ENCODE results near the gene RBM47. TPM values are rescaled to one million over a fixed set of nuclear protein-coding genes. Genes with fewer than 3 reads are reported as not detected.

Gene RBM47
- total RNA-seq, 2 experiments from 2014 or later = 2.1 to 2.2 TPM

DNA sequence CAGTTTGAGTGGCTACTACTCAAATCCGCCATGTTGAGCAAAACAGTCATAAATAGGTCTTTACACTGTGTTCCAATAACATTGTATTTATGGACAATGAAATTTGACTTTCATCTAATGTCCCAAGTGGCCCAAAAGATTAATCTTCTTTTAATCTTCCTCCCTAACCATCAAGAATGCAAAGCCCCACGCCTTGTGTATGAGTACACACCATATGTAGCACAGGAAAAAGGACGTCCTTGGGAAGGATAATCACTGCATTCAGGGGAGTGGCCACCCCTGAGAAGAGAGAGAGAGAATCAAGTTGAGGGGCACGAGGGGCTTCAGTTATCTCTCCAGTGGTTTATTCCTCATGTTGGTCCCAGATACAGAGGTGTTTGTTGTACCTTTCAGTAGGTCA, 33.1 kb downstream of the RBM47 start:
- CTCF ChIA-PET = no interaction called here
- H3K4me3 Mint-ChIP-seq = no peak overlapping the region

GRCh38 chr4:40595981-40596380, 33.7 kb downstream of the RBM47 start:
- H3K9me3 Mint-ChIP-seq = peaks cover 2% of the 10 kb centered on the region
- DNase-seq = no peak
- no peak overlapping the region for H3K4me3 Mint-ChIP-seq
- no peak overlapping the region for H3K27ac Mint-ChIP-seq
- peaks cover 6% of the 10 kb centered on the region for H3K27me3 Mint-ChIP-seq
- CTCF ChIA-PET = no interaction called here
- POLR2A ChIA-PET = no interaction called here
- H3K4me1 Mint-ChIP-seq = no peaks in the 10 kb centered on the region
- H3K36me3 Mint-ChIP-seq (ENCODE audit: low read depth) = no peaks in the 10 kb centered on the region

More for the DNA sequence above, 33.1 kb downstream of the RBM47 start:
- Mint-ChIP-seq H3K27me3 (peaks cover 6% of the 10 kb centered on the region), H3K27ac (no peak overlapping the region), H3K9me3 (peaks cover 2% of the 10 kb centered on the region), H3K4me1 (no peaks in the 10 kb centered on the region), H3K36me3 (ENCODE audit: low read depth) (no peaks in the 10 kb centered on the region)
- no peak for DNase-seq
- POLR2A ChIA-PET = no interaction called here

GRCh38 chr4:40594261-40595178, 35.1 kb downstream of the RBM47 start:
- H3K4me3 Mint-ChIP-seq = no peak overlapping the region
- no peak overlapping the region for H3K27ac Mint-ChIP-seq
- DNase-seq = no peak
- H3K4me1 Mint-ChIP-seq = no peaks in the 10 kb centered on the region
- H3K9me3 Mint-ChIP-seq = no peaks in the 10 kb centered on the region
- CTCF ChIA-PET = interaction anchor here (1.1 kb wide), 1 partner anchor 8 kb away, joined by 4 read pairs; no protein-coding TSS in a partner anchor
- POLR2A ChIA-PET = no interaction called here
- H3K27me3 Mint-ChIP-seq = peaks cover 6% of the 10 kb centered on the region
- no peaks in the 10 kb centered on the region for H3K36me3 Mint-ChIP-seq (ENCODE audit: low read depth)

DNA sequence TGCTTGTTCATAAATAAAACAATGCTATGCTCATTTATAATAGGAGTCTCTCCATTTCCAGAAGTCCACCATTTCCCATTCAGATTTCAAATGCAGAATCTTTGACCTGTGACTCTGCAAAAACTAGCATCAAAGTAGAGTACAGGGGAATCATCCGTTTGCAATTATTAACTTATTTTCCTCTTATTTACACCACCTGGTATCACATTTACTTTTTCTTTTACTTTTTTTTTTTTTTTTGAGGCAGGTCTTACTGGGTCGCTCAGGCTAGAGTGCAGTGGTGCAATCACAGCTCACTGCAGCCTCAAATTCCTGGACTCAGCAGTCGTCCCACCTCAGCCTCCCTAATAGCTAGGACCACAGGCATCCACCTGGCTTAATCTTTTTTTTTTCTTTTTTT, 37.6 kb downstream of the RBM47 start:
- no peaks in the 10 kb centered on the region for H3K4me1 Mint-ChIP-seq
- H3K36me3 Mint-ChIP-seq (ENCODE audit: low read depth) = no peaks in the 10 kb centered on the region
- H3K4me3 Mint-ChIP-seq = no peak overlapping the region
- POLR2A ChIA-PET = no interaction called here
- H3K9me3 Mint-ChIP-seq = no peaks in the 10 kb centered on the region
- peaks cover 11% of the 10 kb centered on the region for H3K27me3 Mint-ChIP-seq
- no peak overlapping the region for H3K27ac Mint-ChIP-seq
- CTCF ChIA-PET = no interaction called here
- DNase-seq = no peak

DNA sequence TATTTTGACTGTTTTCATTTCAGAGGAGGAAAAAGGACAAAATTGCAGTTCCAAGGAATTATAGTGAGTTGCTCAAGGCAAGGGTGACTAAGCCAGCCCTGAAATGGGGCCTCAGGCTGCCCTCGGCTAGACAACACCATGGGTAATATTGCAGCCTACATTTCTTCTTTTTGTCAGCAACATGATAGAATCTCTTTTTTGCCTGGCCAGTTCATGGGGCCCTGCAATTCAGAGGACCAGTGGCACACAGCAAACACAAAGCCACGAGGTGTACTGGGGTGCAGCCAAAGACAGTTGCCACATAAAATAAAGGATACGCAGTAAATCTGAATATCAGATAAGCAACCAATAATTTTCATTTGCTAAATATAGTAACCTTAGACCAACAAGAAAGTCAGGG, 41.8 kb downstream of the RBM47 start:
- H3K36me3 Mint-ChIP-seq (ENCODE audit: low read depth) = no peaks in the 10 kb centered on the region
- CTCF ChIA-PET = interaction anchor here (0.9 kb wide), 1 partner anchor 24 kb away, joined by 5 read pairs; no protein-coding TSS in a partner anchor
- H3K27me3 Mint-ChIP-seq = peaks cover 13% of the 10 kb centered on the region
- no peak for DNase-seq
- H3K4me3 Mint-ChIP-seq = no peak overlapping the region
- H3K27ac Mint-ChIP-seq = no peak overlapping the region
- H3K4me1 Mint-ChIP-seq = no peaks in the 10 kb centered on the region
- no peaks in the 10 kb centered on the region for H3K9me3 Mint-ChIP-seq
- POLR2A ChIA-PET = no interaction called here

DNA sequence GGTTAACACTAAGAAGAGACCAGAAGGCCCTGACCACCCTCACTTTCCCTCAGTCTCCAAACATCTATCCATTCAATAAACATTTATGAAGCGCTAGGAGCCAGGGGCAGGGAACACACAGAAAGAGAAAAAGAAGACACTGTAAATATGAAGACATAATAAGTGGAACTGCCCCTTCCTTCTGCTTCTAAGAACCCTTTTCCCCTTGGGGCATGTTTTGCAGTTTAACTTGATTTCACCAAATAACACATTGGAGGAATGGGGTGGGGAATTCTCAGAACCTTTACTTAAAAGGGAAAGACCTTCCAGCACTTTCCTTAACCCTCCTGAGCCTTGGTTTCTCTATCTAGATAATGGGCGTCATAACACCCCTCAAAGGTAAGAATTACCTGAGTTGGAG, 42.3 kb downstream of the RBM47 start:
- H3K27me3 Mint-ChIP-seq = peaks cover 17% of the 10 kb centered on the region
- no peak overlapping the region for H3K27ac Mint-ChIP-seq
- H3K9me3 Mint-ChIP-seq = no peaks in the 10 kb centered on the region
- H3K4me1 Mint-ChIP-seq = no peaks in the 10 kb centered on the region
- POLR2A ChIA-PET = no interaction called here
- no peaks in the 10 kb centered on the region for H3K36me3 Mint-ChIP-seq (ENCODE audit: low read depth)
- DNase-seq = no peak
- no peak overlapping the region for H3K4me3 Mint-ChIP-seq
- CTCF ChIA-PET = no interaction called here

- H3K27ac Mint-ChIP-seq = no peak overlapping the region
- no peaks in the 10 kb centered on the region for H3K36me3 Mint-ChIP-seq (ENCODE audit: low read depth)
Observed at GRCh38 chr4:40586729-40587128, 42.9 kb downstream of the RBM47 start.

GRCh38 chr4:40586034-40586433, 43.6 kb downstream of the RBM47 start:
- no peak for DNase-seq
- H3K4me1 Mint-ChIP-seq = peaks cover 8% of the 10 kb centered on the region
- POLR2A ChIA-PET = no interaction called here
- CTCF ChIA-PET = no interaction called here
- no peak overlapping the region for H3K27ac Mint-ChIP-seq
- H3K9me3 Mint-ChIP-seq = no peaks in the 10 kb centered on the region
- peaks cover 19% of the 10 kb centered on the region for H3K27me3 Mint-ChIP-seq
- no peak overlapping the region for H3K4me3 Mint-ChIP-seq
- H3K36me3 Mint-ChIP-seq (ENCODE audit: low read depth) = no peaks in the 10 kb centered on the region

More at GRCh38 chr4:40586729-40587128, 42.9 kb downstream of the RBM47 start:
- CTCF ChIA-PET = no interaction called here
- H3K27me3 Mint-ChIP-seq = peaks cover 19% of the 10 kb centered on the region
- H3K4me1 Mint-ChIP-seq = peaks cover 3% of the 10 kb centered on the region
- no peak overlapping the region for H3K4me3 Mint-ChIP-seq
- H3K9me3 Mint-ChIP-seq = no peaks in the 10 kb centered on the region
- no peak for DNase-seq
- POLR2A ChIA-PET = no interaction called here

- Mint-ChIP-seq H3K9me3 (no peaks in the 10 kb centered on the region), H3K4me3 (no peak overlapping the region), H3K27me3 (peaks cover 19% of the 10 kb centered on the region), H3K36me3 (ENCODE audit: low read depth) (no peaks in the 10 kb centered on the region), H3K4me1 (peaks cover 8% of the 10 kb centered on the region), H3K27ac (no peak overlapping the region)
- POLR2A ChIA-PET = no interaction called here
- no peak for DNase-seq
- CTCF ChIA-PET = no interaction called here
Observed at GRCh38 chr4:40585201-40585799, 44.4 kb downstream of the RBM47 start.

DNA sequence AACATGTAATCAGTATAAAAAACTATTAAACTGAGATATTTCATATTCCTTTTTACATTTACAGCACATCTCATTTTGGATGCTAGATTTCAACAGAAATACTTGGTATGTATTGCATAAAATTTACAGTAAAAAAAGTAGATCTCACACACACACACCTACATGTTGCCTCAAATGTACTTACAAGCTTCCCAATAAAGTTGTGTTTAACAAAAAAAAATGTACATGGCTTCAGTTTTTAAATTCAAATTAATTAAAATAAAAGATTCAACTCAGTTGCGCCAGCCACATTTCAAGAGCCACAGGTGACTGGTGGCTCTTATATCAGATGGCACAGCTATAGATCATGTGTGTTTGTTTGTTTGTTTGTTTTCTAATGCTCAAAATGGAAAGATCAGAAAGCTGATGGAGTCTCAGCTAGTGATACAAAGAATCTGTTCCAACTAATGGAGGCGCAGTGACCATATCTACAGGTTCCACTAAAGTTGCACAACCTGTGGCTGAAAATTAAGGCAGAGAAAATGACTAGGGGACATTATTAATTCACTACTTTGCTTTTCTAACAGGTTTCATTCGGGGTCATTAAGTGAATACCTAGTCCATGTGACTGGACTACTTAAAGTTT, 45.0 kb downstream of the RBM47 start:
- Mint-ChIP-seq H3K4me3 (no peak overlapping the region), H3K27me3 (peaks cover 19% of the 10 kb centered on the region), H3K4me1 (peaks cover 8% of the 10 kb centered on the region), H3K36me3 (ENCODE audit: low read depth) (no peaks in the 10 kb centered on the region), H3K27ac (no peak overlapping the region), H3K9me3 (no peaks in the 10 kb centered on the region)
- POLR2A ChIA-PET = no interaction called here
- no peak for DNase-seq
- CTCF ChIA-PET = no interaction called here

DNA sequence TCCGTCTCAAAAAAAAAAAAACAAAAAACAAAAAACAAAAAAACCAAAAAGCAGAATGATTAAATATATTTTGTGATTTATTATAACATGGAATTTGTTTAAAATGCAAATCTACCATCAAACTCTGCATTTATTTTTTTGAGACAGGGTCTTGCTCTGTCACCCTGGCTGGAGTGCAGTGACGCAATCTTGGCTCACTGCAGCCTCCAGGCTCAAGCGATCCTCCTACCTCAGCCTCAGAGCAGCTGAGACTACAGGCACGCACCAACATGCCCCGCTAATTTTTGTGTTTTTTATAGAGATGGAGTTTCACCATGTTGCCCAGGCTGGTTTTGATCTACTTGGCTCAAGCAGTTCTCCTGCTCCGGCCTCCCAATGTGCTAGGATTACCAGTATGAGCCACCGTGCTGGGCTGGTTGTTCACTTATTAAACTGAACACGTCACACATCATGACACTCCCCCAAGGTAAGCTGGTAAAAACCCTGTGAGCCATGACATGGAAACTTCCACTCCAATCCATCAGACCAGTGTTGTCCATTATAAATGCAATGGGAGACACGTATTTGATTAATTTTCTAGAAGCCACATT, 45.7 kb downstream of the RBM47 start:
- Mint-ChIP-seq H3K27me3 (peaks cover 19% of the 10 kb centered on the region), H3K36me3 (ENCODE audit: low read depth) (no peaks in the 10 kb centered on the region), H3K4me1 (peaks cover 8% of the 10 kb centered on the region), H3K4me3 (no peak overlapping the region), H3K9me3 (no peaks in the 10 kb centered on the region), H3K27ac (no peak overlapping the region)
- ChIA-PET POLR2A (no interaction called here), CTCF (no interaction called here)
- no peak for DNase-seq

GRCh38 chr4:40582413-40582812, 47.3 kb downstream of the RBM47 start:
- CTCF ChIA-PET = no interaction called here
- H3K27ac Mint-ChIP-seq = no peak overlapping the region
- H3K4me3 Mint-ChIP-seq = no peak overlapping the region
- peaks cover 10% of the 10 kb centered on the region for H3K4me1 Mint-ChIP-seq
- peaks cover 17% of the 10 kb centered on the region for H3K27me3 Mint-ChIP-seq
- no peak for DNase-seq
- POLR2A ChIA-PET = no interaction called here
- H3K9me3 Mint-ChIP-seq = no peaks in the 10 kb centered on the region
- H3K36me3 Mint-ChIP-seq (ENCODE audit: low read depth) = no peaks in the 10 kb centered on the region

Measured in activated CD4-positive, alpha-beta memory T cell treated with anti-CD3 and anti-CD28 coated beads, Interleukin-2, amount 10 ng/mL, durations not matched to agents 7 days and 5 days (primary cell).